GM03348 (cell line): Measurements from ENCODE around the gene ZCCHC7.
"Not testable (repeated sequence)": the region's sequence is repeated elsewhere in the genome, so short reads cannot be mapped to it uniquely, and the experiment has no call there.

ENCODE experiments used
- DNase-seq: peaks from one replicate; pipeline ENCODE4 v3.0.0; 2012; ENCODE audit warnings: low spot score

ZCCHC7 gene

DNA sequence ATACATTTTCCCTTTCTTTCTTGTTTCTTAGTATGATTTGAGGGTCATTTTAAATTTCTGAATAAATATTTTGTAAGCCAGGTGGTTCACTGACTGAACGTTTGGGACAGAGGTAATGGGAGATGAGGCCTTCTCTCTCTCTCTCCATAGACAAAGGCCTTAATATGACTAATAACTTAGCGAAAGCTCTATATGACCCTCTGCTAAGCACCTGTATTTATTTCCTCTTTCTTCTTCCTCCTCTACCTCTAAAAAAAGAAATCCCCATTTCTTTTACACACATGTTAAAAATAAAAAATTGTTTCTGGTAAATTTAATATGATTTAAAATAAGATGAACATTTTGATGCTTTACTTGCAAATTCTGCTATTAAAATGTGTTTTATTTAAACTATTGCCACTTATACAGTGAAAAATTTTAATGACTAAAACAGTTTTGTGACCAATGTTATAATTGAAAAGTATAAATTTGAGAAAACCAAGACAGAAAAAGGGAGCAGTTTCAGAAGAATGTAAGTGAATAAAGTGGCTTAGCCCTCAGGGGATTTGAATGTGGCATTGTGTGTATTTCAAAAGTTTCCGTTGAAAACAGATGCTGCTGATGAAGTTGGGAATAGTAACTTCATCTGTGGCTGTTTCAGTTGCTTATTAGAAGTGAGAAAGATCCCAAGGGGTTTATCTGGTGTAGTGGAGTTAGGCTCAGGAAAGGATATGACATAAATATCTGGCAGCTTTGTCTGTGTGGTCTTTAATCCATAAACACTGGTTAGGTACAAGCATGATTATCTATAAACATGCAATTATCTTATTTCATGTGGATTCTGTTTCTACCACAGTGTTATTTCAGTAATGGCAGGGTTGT, 173.5 kb downstream of the ZCCHC7 start:
- peak; percentile 33 for DNase-seq

- no peak for DNase-seq
These were observed 174.8 kb downstream of the ZCCHC7 start for GRCh38 chr9:37295178-37295577.

DNA sequence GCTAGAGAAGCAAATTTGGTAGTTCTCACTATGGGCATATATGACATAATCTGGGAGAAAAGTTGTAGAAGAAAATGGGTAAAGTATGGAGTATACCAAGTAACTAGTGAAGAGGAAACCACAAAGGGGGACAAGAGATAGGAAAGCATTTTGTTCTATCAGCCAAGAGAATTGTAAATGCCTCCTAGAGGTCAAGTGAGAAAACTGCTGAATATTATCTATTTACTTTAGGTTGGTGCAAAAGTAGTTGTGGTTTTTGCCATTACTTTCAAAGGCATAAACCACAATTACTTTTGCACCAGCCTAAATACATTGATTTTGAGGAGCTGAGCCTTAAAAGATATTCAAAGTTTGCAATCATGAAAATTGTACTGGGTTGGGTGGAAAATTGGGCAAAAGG, 175.4 kb downstream of the ZCCHC7 start:
- DNase-seq, result no peak

DNA sequence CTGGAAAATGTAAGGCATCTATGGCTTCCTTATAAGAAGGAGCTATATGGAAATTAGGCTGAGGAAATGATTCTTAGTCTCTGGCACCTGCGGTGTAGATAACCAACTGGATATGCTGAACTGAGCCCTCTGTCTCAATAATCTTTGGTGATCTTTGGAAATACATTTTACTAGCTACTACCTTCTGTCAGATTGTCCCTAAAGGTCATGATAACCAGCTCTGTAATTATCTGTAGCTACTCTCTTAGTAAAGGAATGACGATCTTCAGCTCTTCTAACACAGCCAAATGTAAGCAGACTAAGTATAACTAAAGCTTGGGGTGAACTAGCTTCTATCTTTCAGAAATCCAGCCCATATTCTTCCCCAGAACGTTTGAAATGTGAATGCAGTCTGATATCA, 177.2 kb downstream of the ZCCHC7 start:
- DNase-seq, result no peak

- DNase-seq, result peak; percentile 10
These were observed 180.2 kb downstream of the ZCCHC7 start for GRCh38 chr9:37300620-37301019.

- DNase-seq, result no peak
These were observed 180.9 kb downstream of the ZCCHC7 start for GRCh38 chr9:37301042-37301853.

DNA sequence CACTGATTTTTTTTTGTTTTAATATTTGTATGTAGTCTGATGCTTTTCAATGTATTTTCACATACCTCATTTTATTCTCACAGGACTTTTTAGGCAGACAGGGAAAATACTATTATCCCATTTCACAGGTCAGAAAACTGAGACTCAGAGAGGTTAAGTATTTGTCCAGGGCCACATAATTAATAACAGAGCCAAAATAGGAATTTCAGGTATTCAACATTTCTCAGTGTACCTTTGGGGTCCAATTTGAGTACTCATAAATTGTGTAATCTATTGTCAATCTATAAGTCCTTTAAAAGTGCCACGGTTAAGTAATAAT, 181.4 kb downstream of the ZCCHC7 start:
- DNase-seq, result no peak

DNA sequence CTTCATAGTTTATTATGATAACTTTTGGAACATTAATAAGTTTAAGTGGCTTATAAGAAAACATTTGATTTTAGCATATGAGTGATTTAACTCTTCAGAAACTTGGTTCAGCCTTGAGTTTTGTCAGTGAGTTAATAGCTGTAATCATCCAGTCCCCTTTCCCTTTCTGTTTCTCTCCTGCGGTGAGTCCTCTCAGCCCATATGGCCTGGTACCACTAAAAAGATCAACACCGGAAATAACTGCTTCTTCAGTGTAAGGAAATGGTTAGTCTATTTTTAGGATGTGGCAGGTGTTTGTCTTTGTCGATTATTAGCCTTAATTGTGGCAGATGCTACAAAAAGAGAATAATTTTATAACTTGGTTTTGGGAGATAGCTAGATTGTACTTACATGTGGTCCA, 181.9 kb downstream of the ZCCHC7 start:
- DNase-seq, result no peak

GRCh38 chr9:37303272-37303671, 182.9 kb downstream of the ZCCHC7 start:
- DNase-seq, result not testable (repeated sequence)

GRCh38 chr9:37309136-37309535, 188.8 kb downstream of the ZCCHC7 start:
- DNase-seq, result no peak

DNA sequence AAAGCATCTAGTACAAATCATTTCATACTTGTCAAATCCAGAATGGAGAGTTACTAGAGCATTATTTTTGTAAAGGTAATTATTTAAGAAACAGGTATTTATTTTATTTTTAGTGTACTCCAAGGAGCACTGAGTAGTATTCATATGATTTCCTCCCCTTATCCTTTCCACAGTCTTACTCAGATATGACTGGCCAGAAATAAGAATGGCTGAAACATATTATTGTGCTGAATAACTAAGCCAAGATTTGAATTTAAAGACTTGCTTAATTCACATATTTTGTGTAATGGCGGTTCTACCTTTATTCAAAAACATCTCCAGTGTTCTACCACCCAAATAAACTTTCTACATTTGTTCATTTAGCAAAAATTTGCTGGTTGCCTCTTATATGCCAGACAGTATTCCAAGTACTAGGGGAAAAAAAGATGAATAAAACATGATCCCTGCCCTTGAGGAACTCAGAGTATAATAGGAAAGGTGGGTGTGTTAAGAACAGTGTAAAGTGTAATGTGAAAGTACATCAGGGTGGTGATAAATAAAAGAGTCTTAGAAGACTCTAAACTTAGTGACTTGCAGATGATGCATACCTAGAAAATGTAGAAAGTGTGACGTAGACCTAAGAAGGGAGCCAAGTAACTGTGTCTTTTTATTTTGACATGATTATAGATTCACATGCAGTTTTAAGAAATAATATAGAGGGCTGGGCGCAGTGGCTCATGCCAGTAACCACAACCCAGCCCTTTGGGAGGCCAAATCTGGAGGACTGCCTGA, 191.7 kb downstream of the ZCCHC7 start:
- DNase-seq, result peak; percentile 47

DNA sequence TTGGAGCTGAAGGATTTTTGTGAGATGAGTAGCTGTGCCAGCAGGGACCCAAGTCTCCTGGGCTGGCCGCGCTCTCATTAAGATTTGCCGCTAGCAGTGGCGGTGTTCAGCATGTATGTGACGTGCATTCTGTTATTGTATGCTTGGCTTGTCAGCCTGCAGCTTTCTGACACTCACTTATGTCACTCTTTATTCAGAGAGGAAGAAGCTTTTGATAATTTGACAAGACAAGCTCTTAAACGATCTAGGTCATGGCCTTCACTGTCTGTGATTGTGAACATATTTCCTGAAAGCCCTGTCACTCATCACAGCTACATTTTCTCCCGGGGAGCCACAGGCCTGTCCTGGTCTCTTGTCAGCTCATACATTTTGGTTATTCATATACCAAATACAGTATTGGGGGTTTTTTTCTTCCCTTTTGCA, 203.9 kb downstream of the ZCCHC7 start:
- no peak for DNase-seq

- no peak for DNase-seq
These were observed 204.5 kb downstream of the ZCCHC7 start for GRCh38 chr9:37324691-37325490.

GRCh38 chr9:37325778-37326177, 205.4 kb downstream of the ZCCHC7 start:
- no peak for DNase-seq

DNA sequence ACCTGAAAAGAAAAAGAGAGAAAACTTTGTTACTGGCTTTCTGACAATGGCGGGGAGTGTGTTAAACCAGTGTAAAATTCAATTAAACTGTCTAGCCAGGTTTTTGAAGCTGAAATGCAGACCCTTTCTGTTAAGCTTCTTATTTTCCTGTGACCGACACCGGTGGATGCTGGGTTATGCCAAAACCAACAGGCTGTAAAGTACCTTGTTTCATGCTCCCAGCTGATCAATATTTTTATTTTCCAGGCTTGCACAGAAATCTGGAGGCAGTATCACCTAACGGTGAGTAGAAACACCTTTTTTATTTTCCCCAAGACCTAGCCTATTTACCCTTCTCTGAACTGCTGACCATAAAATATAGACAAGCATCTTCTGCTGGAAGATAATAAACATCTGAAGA, 207.2 kb downstream of the ZCCHC7 start:
- DNase-seq, result no peak

DNA sequence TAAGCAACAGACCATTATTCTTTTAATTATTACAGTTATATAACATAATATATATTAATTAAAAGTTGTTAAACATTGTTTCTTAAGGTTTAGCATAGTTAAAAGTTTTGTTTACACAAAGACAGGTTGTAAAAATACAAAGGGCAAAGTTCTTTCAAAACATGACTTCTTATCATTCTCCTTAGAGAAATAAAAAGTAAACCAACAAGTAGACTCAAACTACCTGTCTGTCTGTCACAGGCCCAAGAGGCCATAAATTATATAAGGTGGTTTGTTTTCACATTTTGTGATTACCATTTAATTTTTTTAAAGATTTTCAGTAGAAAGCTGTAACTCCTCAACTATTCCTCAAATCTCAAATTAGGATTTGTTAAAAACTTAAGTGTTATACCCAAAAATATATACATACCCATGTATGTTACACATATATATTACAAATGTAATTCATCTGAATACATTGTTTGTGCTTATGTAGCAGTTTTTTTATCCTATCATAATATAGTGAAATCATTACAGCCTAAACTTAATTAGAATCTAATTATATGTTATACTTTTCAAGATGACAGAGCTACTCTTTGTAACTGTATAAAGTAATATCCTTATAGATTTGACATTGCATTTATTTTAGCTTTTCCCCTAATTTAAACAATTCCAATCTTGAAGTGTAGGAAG, 208.3 kb downstream of the ZCCHC7 start:
- no peak for DNase-seq

- peak; percentile 23 for DNase-seq
These were observed 209.2 kb downstream of the ZCCHC7 start for GRCh38 chr9:37329576-37329975.

- DNase-seq, result no peak
These were observed 211.5 kb downstream of the ZCCHC7 start for GRCh38 chr9:37331871-37332270.

- DNase-seq, result no peak
These were observed 212.2 kb downstream of the ZCCHC7 start for GRCh38 chr9:37332578-37332977.

- no peak for DNase-seq
These were observed 212.9 kb downstream of the ZCCHC7 start for GRCh38 chr9:37333288-37333687.

DNA sequence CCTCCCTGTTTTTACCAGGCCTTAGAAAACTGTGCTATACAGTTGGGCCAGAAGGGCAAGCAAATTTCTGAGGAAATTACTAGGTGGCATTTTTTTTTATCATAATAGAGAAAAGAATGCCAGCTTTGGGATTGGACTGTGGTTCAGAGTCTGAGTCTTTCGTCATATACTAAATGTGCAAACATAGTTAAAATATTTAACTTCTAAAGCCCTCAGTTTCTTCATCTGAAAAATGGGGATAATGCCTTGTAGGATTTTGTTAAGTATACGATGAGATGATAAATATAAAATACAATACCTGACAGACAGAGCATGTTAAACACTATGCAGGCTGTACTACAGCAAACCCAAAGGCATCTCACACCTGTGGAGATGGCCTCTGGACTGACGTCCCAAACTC, 214.9 kb downstream of the ZCCHC7 start:
- DNase-seq, result no peak
